Measurements from ENCODE around the gene IL34. TPM values are rescaled to one million over a fixed set of nuclear protein-coding genes. Genes with fewer than 3 reads are reported as not detected.

IL34 gene
- total RNA-seq, 4 donors from 2014 or later: 3.3 to 9.4 (median 9.0) TPM; not detected in 1

- no peak overlapping the region for H3K27ac ChIP-seq
- no peaks in the 10 kb centered on the region for H3K4me1 ChIP-seq
- H3K4me3 ChIP-seq: no peak overlapping the region
- DNase-seq: no peak
- H3K27me3 ChIP-seq: no peaks in the 10 kb centered on the region
- TF ChIP-seq POLR2A (IDR thresholded peaks at IDR 0.05): no peak
- no peak for TF ChIP-seq CTCF (IDR thresholded peaks at IDR 0.05)
- intact Hi-C loops (cut with DNase I; ENCODE audit: low total_unique reads): no loop called here
- no peaks in the 10 kb centered on the region for H3K36me3 ChIP-seq
- H3K9me3 ChIP-seq: no peaks in the 10 kb centered on the region
Measured at GRCh38 chr16:70601576-70602575, 44.5 kb upstream of the IL34 start.

GRCh38 chr16:70602831-70603230 lies 43.5 kb upstream of the IL34 start:
- no peak overlapping the region for H3K4me3 ChIP-seq
- H3K36me3 ChIP-seq: no peaks in the 10 kb centered on the region
- no peaks in the 10 kb centered on the region for H3K4me1 ChIP-seq
- intact Hi-C loops (cut with DNase I; ENCODE audit: low total_unique reads): no loop called here
- no peak for DNase-seq
- H3K27ac ChIP-seq: no peak overlapping the region
- no peaks in the 10 kb centered on the region for H3K9me3 ChIP-seq
- H3K27me3 ChIP-seq: no peaks in the 10 kb centered on the region
- TF ChIP-seq POLR2A (IDR thresholded peaks at IDR 0.05) (no peak), CTCF (IDR thresholded peaks at IDR 0.05) (no peak)

- Histone ChIP-seq H3K4me1 (no peaks in the 10 kb centered on the region), H3K27me3 (no peaks in the 10 kb centered on the region), H3K36me3 (no peaks in the 10 kb centered on the region), H3K27ac (no peak overlapping the region), H3K4me3 (no peak overlapping the region), H3K9me3 (no peaks in the 10 kb centered on the region)
- no peak for DNase-seq
- intact Hi-C loops (cut with DNase I; ENCODE audit: low total_unique reads): no loop called here
- TF ChIP-seq CTCF (IDR thresholded peaks at IDR 0.05): no peak
- no peak for TF ChIP-seq POLR2A (IDR thresholded peaks at IDR 0.05)
Measured at GRCh38 chr16:70604407-70605282, 41.7 kb upstream of the IL34 start.

GRCh38 chr16:70605283-70605657 lies 41.1 kb upstream of the IL34 start:
- Histone ChIP-seq H3K36me3 (no peaks in the 10 kb centered on the region), H3K4me3 (no peak overlapping the region), H3K27me3 (no peaks in the 10 kb centered on the region), H3K9me3 (no peaks in the 10 kb centered on the region), H3K4me1 (no peaks in the 10 kb centered on the region), H3K27ac (no peak overlapping the region)
- DNase-seq: no peak
- TF ChIP-seq POLR2A (IDR thresholded peaks at IDR 0.05) (no peak), CTCF (IDR thresholded peaks at IDR 0.05) (no peak)
- intact Hi-C loops (cut with DNase I; ENCODE audit: low total_unique reads): no loop called here
